HG03342 (cell line): ENCODE measurements around the gene MARCKSL1.
"Not testable (repeated sequence)": the region's sequence is repeated elsewhere in the genome, so short reads cannot be mapped to it uniquely, and the experiment has no call there.

Experiments used
- ATAC-seq: cut with Tn5 transposase; IDR thresholded peaks from one replicate; pipeline ENCODE4 v1.9.1; 2021; ENCODE audit warnings: mild to moderate bottlenecking, moderate library complexity; ENCODE audit not compliant: unreplicated experiment

The MARCKSL1 gene

GRCh38 chr1:32291145-32291707, 44.8 kb downstream of the MARCKSL1 start:
- peak; percentile 2 for ATAC-seq

DNA sequence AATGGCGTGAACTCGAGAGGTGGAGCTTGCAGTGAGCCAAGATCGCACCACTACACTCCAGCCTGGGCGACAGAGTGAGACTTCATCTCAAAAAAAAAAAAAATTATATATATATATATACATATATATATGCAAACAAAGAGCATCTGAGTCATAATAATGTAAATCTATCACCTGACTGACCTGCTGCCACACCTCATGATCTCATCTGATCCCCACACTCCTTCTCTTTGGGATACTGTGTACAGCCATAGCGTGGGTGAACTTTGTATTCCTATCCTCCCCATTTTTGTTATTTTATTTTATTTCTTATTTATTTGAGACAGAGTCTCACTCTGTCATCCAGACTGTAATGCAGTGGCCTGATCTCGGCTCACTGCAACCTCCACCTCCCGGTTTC, 46.8 kb downstream of the MARCKSL1 start:
- no peak for ATAC-seq

GRCh38 chr1:32286763-32287162, 49.3 kb downstream of the MARCKSL1 start:
- ATAC-seq, result no peak

GRCh38 chr1:32285658-32286057, 50.4 kb downstream of the MARCKSL1 start:
- ATAC-seq, result no peak

DNA sequence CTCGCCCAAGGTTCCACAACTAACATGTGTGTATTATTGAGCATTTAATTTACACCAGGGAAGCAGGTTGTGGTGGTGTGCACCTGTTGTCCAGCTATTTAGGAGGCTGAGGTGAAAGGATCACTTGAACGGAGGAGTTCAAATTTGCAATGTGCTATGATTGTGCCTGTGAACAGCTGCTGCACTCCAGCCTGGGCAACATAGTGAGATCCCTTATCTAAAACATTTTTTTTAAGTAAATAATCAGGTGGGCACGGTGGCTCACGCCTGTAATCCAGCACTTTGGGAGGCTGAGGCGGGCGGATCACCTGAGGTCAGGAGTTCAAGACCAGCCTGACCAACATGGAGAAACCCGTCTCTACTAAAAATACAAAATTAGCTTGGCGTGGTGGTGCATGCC, 51.3 kb downstream of the MARCKSL1 start:
- not testable (repeated sequence) for ATAC-seq
